WTC11 (cell line): ENCODE data around the gene DNAJC21. TPM values are rescaled to one million over a fixed set of nuclear protein-coding genes. Genes with fewer than 3 reads are reported as not detected.

Experiments
- ATAC-seq: fragments of 200-7000 bp; cut with Tn5 transposase; 2 replicates; pipeline ENCODE4 v1.10.0; 2021; ENCODE audit warnings: mild to moderate bottlenecking, moderate library complexity
- CTCF ChIA-PET: fragments of 300-600 bp; sonication (Branson Sonifier 250); formaldehyde crosslinking; loops from one replicate; lab custom pipeline; 2021; ENCODE audit warnings: antibody characterized with exemption; lab: Charles Lee
- POLR2A ChIA-PET: fragments of 350-600 bp; sonication (Branson Sonifier 250); formaldehyde crosslinking; loops from one replicate; lab custom pipeline; 2021; ENCODE audit warnings: antibody characterized with exemption; lab: Charles Lee
- DNase-seq: peaks from one replicate; pipeline ENCODE4 v3.0.0; 2021; ENCODE audit warnings: low spot score
- H3K27ac Mint-ChIP-seq: 2 replicates; pipeline ENCODE4 v1.8.0; 2021; ENCODE audit warnings: mixed read lengths
- H3K27me3 Mint-ChIP-seq: 2 replicates; pipeline ENCODE4 v1.8.0; 2021; ENCODE audit warnings: low read depth, mild to moderate bottlenecking, moderate library complexity, mixed read lengths
- H3K36me3 Mint-ChIP-seq: 2 replicates; pipeline ENCODE4 v1.8.0; 2021; ENCODE audit warnings: mixed read lengths
- H3K4me1 Mint-ChIP-seq: 2 replicates; pipeline ENCODE4 v1.8.0; 2022; ENCODE audit warnings: mixed read lengths
- H3K4me3 Mint-ChIP-seq: 2 replicates; pipeline ENCODE4 v1.8.0; 2021; ENCODE audit warnings: mild to moderate bottlenecking, moderate library complexity, mixed read lengths
- H3K9me3 Mint-ChIP-seq: 2 replicates; pipeline ENCODE4 v1.8.0; 2021; ENCODE audit warnings: mixed read lengths
- AR ChIP-seq: fragments of 250-450 bp; sonication (Bioruptor Pico); IDR thresholded peaks from 2 replicates; pipeline ENCODE4 v1.9.0; 2021; ENCODE audit warnings: mild to moderate bottlenecking
- ATF1 ChIP-seq: sonication (generic); formaldehyde crosslinking; IDR thresholded peaks from 2 replicates; pipeline ENCODE4 v1.8.1; 2023; ENCODE audit warnings: mild to moderate bottlenecking, moderate library complexity, missing genetic modification reagents
- CDX4 ChIP-seq: fragments of 250-450 bp; sonication (Bioruptor Pico); IDR thresholded peaks from 2 replicates; pipeline ENCODE4 v1.9.0; 2021; ENCODE audit warnings: moderate library complexity, mild to moderate bottlenecking, inconsistent platforms, borderline replicate concordance
- ELF4 ChIP-seq: sonication (generic); formaldehyde crosslinking; IDR thresholded peaks from 2 replicates; pipeline ENCODE4 v1.8.1; 2022; ENCODE audit warnings: low read depth, mild to moderate bottlenecking, moderate library complexity, missing genetic modification reagents
- GABPB1 ChIP-seq: sonication (generic); formaldehyde crosslinking; IDR thresholded peaks from 2 replicates; pipeline ENCODE4 v1.8.1; 2023; ENCODE audit warnings: mild to moderate bottlenecking, missing genetic modification reagents
- GTF2I ChIP-seq: fragments of 250-450 bp; sonication (Bioruptor Pico); conservative IDR thresholded peaks from 2 replicates; pipeline ENCODE4 v1.4.0; 2021; ENCODE audit warnings: mild to moderate bottlenecking
- HMGA2 ChIP-seq: fragments of 250-450 bp; sonication (Bioruptor Pico); IDR thresholded peaks from 2 replicates; pipeline ENCODE4 v1.4.0; 2021; ENCODE audit warnings: mild to moderate bottlenecking, moderate library complexity
- JAZF1 ChIP-seq: fragments of 250-450 bp; sonication (Bioruptor Pico); IDR thresholded peaks from 2 replicates; pipeline ENCODE4 v1.9.0; 2021; ENCODE audit warnings: moderate library complexity, mild to moderate bottlenecking, inconsistent platforms
- NR1H2 ChIP-seq: sonication (generic); formaldehyde crosslinking; IDR thresholded peaks from 2 replicates; pipeline ENCODE4 v1.9.0; 2021; ENCODE audit warnings: mild to moderate bottlenecking, moderate library complexity, missing genetic modification reagents
- NR3C1 ChIP-seq: sonication (generic); formaldehyde crosslinking; conservative IDR thresholded peaks from 2 replicates; pipeline ENCODE4 v1.8.1; 2023; ENCODE audit warnings: low read depth, mild to moderate bottlenecking, missing genetic modification reagents
- OVOL2 ChIP-seq: fragments of 250-450 bp; sonication (Bioruptor Pico); IDR thresholded peaks from 2 replicates; pipeline ENCODE4 v1.9.0; 2021; ENCODE audit warnings: mild to moderate bottlenecking, borderline replicate concordance
- PRRX2 ChIP-seq: fragments of 250-450 bp; sonication (Bioruptor Pico); IDR thresholded peaks from 2 replicates; pipeline ENCODE4 v1.8.0; 2021; ENCODE audit warnings: mild to moderate bottlenecking
- RELA ChIP-seq: sonication (generic); formaldehyde crosslinking; IDR thresholded peaks from 2 replicates; pipeline ENCODE4 v1.8.1; 2022; ENCODE audit warnings: missing genetic modification reagents, mild to moderate bottlenecking, borderline replicate concordance
- SOX15 ChIP-seq: fragments of 250-450 bp; sonication (Bioruptor Pico); IDR thresholded peaks from 2 replicates; pipeline ENCODE4 v1.9.0; 2021; ENCODE audit warnings: mild to moderate bottlenecking
- SP1 ChIP-seq: sonication (generic); formaldehyde crosslinking; conservative IDR thresholded peaks from 2 replicates; pipeline ENCODE4 v1.8.1; 2022; ENCODE audit warnings: missing genetic modification reagents
- USF2 ChIP-seq: sonication (generic); formaldehyde crosslinking; IDR thresholded peaks from 2 replicates; pipeline ENCODE4 v1.8.1; 2023; ENCODE audit warnings: mild to moderate bottlenecking, missing genetic modification reagents, moderate library complexity
- ZNF121 ChIP-seq: sonication (generic); formaldehyde crosslinking; IDR thresholded peaks from 2 replicates; pipeline ENCODE4 v1.8.0; 2023; ENCODE audit warnings: missing genetic modification reagents
- ZNF396 ChIP-seq: fragments of 250-450 bp; sonication (Bioruptor Pico); IDR thresholded peaks from 2 replicates; pipeline ENCODE4 v1.8.0; 2021; ENCODE audit warnings: mild to moderate bottlenecking, moderate library complexity, borderline replicate concordance
- ZNF671 ChIP-seq: fragments of 250-450 bp; sonication (Bioruptor Pico); IDR thresholded peaks from 2 replicates; pipeline ENCODE4 v1.8.0; 2021; ENCODE audit warnings: mild to moderate bottlenecking
- total RNA-seq: library from RNA; stranded (reverse); gene quantifications from 3 replicates; pipeline ENCODE4 v1.2.3, GENCODE V29; 2021
- TF ChIP-seq, protein P1 (sequence below): sonication (generic); formaldehyde crosslinking; IDR thresholded peaks from 2 replicates; pipeline ENCODE4 v1.8.1; 2023; ENCODE audit warnings: mild to moderate bottlenecking, missing genetic modification reagents, moderate library complexity
- TF ChIP-seq, protein P2 (sequence below): sonication (generic); formaldehyde crosslinking; IDR thresholded peaks from 2 replicates; pipeline ENCODE4 v1.8.0; 2023; ENCODE audit warnings: missing genetic modification reagents
- TF ChIP-seq, protein P3 (sequence below): sonication (generic); formaldehyde crosslinking; IDR thresholded peaks from 2 replicates; pipeline ENCODE4 v1.8.1; 2022; ENCODE audit warnings: low read depth, missing genetic modification reagents, borderline replicate concordance
- TF ChIP-seq, protein P4 (sequence below): sonication (generic); formaldehyde crosslinking; IDR thresholded peaks from 2 replicates; pipeline ENCODE4 v1.8.1; 2022; ENCODE audit warnings: mild to moderate bottlenecking, moderate library complexity, missing genetic modification reagents

DNAJC21 gene
- total RNA-seq, 1 experiment from 2014 or later: 62.5 TPM

GRCh38 chr5:34944460-34945047, 15.2 kb downstream of the DNAJC21 start (continued):
- TF ChIP-seq SOX15 (no peak), ZNF671 (CRISPR knock-in tag) (no peak), CDX4 (CRISPR knock-in tag) (no peak), PRRX2 (no peak), USF2 (CRISPR knock-in tag) (no peak)
- TF ChIP-seq, protein P1, sequence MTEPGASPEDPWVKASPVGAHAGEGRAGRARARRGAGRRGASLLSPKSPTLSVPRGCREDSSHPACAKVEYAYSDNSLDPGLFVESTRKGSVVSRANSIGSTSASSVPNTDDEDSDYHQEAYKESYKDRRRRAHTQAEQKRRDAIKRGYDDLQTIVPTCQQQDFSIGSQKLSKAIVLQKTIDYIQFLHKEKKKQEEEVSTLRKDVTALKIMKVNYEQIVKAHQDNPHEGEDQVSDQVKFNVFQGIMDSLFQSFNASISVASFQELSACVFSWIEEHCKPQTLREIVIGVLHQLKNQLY (CRISPR knock-in tag): no peak

DNA sequence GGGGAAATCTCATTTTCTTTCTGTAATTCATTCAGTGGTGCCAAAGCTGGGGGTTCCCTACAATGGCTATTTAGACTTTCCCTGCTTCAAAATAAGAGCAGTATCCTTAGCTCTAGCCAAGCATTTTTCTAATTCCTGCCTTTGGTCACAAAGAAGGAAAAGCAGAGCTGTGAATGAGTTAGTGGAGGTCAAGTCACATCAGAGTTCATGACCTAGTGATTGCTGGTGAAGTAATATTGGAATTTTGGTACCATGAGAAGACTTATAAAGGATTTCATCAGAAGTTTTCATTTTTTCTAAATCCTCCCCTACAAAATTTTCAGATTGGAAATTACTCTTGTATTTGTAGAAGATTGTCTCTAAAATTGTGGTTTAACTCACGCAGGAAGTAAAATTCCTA, 28.0 kb downstream of the DNAJC21 start:
- CTCF ChIA-PET: interaction anchor here (0.5 to 3.1 kb wide), 7 partner anchors 9 to 1497 kb away, joined by 3 to 33 read pairs (median 5); partner anchors contain the start of genes BRIX1, DNAJC21 and RAD1
- ATAC-seq: no peak

DNA sequence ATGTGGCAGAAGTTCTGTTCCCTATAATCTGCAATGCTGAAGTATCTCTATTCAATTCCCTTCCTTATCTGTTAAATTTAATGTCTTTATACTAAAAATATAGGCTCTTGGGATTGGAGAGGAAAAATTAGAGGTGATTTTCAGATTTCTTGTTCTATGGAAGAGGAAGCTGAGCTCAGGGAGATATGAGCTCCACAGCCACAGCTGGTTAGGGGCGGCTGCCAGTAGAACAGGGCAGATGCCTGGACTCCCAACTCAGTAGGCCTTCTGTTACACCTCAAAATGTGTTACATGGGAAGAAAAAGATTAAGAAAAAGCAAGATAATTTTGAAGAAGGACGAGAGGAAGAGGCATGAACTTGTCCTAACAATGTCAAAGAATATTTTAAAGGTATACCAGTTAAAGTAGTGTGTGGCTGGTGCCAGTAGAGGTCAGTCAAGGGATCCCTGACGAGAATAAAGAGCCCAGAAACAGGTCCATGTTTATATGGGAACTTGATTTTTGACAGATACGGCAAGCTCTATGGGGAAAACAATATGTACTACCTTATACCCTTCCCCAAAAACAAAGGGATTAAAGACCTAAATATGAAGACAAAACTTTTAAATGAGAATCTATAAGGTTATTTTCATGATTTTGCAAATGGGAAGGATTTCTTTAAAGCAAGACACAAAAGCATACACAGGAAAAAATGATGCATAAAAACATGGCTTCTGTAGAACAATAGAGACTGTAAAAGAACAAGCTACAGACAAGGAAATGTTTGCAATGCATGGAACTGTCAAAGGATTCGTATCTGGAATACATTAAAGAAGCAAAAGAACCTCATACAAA, 28.7 kb downstream of the DNAJC21 start:
- DNase-seq (no peak), ATAC-seq (peak; percentile 91)
- no peaks in the 10 kb centered on the region for H3K27me3 Mint-ChIP-seq
- CTCF ChIA-PET: interaction anchor here (0.5 to 3.1 kb wide), 9 partner anchors 8 to 1498 kb away, joined by 3 to 33 read pairs (median 4); partner anchors contain the start of genes BRIX1, DNAJC21 and RAD1
- POLR2A ChIA-PET: interaction anchor here (1.1 kb wide), 1 partner anchor 28 kb away, joined by 3 read pairs; no protein-coding TSS in a partner anchor
- H3K36me3 Mint-ChIP-seq: peaks cover 24% of the 10 kb centered on the region
- no peak overlapping the region for H3K4me3 Mint-ChIP-seq
- H3K9me3 Mint-ChIP-seq: no peaks in the 10 kb centered on the region
- H3K4me1 Mint-ChIP-seq: no peaks in the 10 kb centered on the region
- no peak overlapping the region; the same call in 1 of the 2 replicates for H3K27ac Mint-ChIP-seq
- no peak for TF ChIP-seq AR
- TF ChIP-seq GABPB1 (CRISPR knock-in tag): no peak
- TF ChIP-seq ZNF396 (CRISPR knock-in tag): no peak
- TF ChIP-seq ATF1 (CRISPR knock-in tag): no peak
- TF ChIP-seq RELA (CRISPR knock-in tag): no peak
- TF ChIP-seq ELF4: no peak
- no peak for TF ChIP-seq OVOL2 (CRISPR knock-in tag)
- TF ChIP-seq ZNF121: no peak

More for the DNA sequence above, 28.0 kb downstream of the DNAJC21 start:
- TF ChIP-seq GTF2I (no peak), ATF1 (CRISPR knock-in tag) (no peak), NR1H2 (CRISPR knock-in tag) (no peak), SP1 (CRISPR knock-in tag) (no peak), HMGA2 (no peak), JAZF1 (CRISPR knock-in tag) (no peak), NR3C1 (CRISPR knock-in tag) (no peak)
- TF ChIP-seq, protein P2, sequence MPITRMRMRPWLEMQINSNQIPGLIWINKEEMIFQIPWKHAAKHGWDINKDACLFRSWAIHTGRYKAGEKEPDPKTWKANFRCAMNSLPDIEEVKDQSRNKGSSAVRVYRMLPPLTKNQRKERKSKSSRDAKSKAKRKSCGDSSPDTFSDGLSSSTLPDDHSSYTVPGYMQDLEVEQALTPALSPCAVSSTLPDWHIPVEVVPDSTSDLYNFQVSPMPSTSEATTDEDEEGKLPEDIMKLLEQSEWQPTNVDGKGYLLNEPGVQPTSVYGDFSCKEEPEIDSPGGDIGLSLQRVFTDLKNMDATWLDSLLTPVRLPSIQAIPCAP (CRISPR knock-in tag): no peak
- TF ChIP-seq, protein P3, sequence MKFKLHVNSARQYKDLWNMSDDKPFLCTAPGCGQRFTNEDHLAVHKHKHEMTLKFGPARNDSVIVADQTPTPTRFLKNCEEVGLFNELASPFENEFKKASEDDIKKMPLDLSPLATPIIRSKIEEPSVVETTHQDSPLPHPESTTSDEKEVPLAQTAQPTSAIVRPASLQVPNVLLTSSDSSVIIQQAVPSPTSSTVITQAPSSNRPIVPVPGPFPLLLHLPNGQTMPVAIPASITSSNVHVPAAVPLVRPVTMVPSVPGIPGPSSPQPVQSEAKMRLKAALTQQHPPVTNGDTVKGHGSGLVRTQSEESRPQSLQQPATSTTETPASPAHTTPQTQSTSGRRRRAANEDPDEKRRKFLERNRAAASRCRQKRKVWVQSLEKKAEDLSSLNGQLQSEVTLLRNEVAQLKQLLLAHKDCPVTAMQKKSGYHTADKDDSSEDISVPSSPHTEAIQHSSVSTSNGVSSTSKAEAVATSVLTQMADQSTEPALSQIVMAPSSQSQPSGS (CRISPR knock-in tag): no peak
- TF ChIP-seq, protein P4, sequence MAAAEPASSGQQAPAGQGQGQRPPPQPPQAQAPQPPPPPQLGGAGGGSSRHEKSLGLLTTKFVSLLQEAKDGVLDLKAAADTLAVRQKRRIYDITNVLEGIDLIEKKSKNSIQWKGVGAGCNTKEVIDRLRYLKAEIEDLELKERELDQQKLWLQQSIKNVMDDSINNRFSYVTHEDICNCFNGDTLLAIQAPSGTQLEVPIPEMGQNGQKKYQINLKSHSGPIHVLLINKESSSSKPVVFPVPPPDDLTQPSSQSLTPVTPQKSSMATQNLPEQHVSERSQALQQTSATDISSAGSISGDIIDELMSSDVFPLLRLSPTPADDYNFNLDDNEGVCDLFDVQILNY: no peak
- Mint-ChIP-seq H3K9me3 (no peaks in the 10 kb centered on the region), H3K4me1 (no peaks in the 10 kb centered on the region), H3K36me3 (peaks cover 26% of the 10 kb centered on the region), H3K27ac (no peak overlapping the region), H3K27me3 (no peaks in the 10 kb centered on the region), H3K4me3 (no peak overlapping the region)
- POLR2A ChIA-PET: interaction anchor here (1.1 kb wide), 1 partner anchor 27 kb away, joined by 3 read pairs; no protein-coding TSS in a partner anchor
- no peak for DNase-seq
